ENCODE measurements around the gene CCDC198. TPM values are rescaled to one million over a fixed set of nuclear protein-coding genes. Genes with fewer than 3 reads are reported as not detected.

CCDC198 gene
- total and polyA plus RNA-seq, 2 donors (not counting 3 experiments of a cell fraction or from before 2014, with no cell fraction given), result not detected

DNA sequence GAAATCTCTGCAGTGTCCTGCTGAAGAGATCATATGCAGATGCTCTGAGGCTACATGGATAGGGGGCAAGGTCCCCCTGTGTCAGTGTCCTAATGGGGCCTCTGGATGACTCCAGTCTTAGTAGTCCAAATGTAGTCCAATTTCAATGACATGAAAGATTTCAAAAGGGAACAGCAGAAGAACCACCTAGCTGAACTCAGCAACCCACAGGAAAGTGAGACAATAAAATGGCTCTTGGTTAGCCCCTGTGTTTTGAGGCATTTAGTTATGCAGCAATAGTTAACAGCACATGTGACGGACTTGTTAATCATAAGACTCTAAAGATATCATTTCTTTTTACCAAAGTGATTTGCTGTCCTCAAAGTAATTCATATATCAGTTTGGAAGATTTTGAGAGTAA is 22.7 kb downstream of the CCDC198 start:
- intact Hi-C loops (cut with micrococcal nuclease) (no loop called here), dilution Hi-C loops (cut with MboI; ENCODE audit: extremely low pct_ligation_motif_present, low sequenced_read_pairs) (no loop called here)
- POLR2A ChIA-PET, result no interaction called here
- H3K4me1 ChIP-seq (ENCODE audit: control insufficient read depth, extremely low read depth, insufficient read depth, low read length), result no peaks in the 10 kb centered on the region
- FAIRE-seq, result no peak
- DNase-seq (ENCODE audit: low read depth, low spot score), result no peak
- no peaks in the 10 kb centered on the region for H3K36me3 ChIP-seq (ENCODE audit: control insufficient read depth in 2 of 2, extremely low read depth in 1 of 2, insufficient read depth in 2 of 2, low read length in 2 of 2)
- no peak overlapping the region for H3K9ac ChIP-seq (replicated peaks; ENCODE audit: extremely low read depth, insufficient read depth, low read length)
- H3K4me2 ChIP-seq (ENCODE audit: insufficient read depth, low read length), result no peak overlapping the region
- H3K9me3 ChIP-seq (replicated peaks; ENCODE audit: control insufficient read depth, insufficient read depth, low read length), result no peaks in the 10 kb centered on the region
- H3K9me1 ChIP-seq (replicated peaks; ENCODE audit: control insufficient read depth, extremely low read depth, insufficient read depth, low read length), result no peaks in the 10 kb centered on the region
- no peak for TF ChIP-seq POLR2A (IDR thresholded peaks at IDR 0.05; ENCODE audit: low read depth, low read length)
- TF ChIP-seq, protein P1, sequence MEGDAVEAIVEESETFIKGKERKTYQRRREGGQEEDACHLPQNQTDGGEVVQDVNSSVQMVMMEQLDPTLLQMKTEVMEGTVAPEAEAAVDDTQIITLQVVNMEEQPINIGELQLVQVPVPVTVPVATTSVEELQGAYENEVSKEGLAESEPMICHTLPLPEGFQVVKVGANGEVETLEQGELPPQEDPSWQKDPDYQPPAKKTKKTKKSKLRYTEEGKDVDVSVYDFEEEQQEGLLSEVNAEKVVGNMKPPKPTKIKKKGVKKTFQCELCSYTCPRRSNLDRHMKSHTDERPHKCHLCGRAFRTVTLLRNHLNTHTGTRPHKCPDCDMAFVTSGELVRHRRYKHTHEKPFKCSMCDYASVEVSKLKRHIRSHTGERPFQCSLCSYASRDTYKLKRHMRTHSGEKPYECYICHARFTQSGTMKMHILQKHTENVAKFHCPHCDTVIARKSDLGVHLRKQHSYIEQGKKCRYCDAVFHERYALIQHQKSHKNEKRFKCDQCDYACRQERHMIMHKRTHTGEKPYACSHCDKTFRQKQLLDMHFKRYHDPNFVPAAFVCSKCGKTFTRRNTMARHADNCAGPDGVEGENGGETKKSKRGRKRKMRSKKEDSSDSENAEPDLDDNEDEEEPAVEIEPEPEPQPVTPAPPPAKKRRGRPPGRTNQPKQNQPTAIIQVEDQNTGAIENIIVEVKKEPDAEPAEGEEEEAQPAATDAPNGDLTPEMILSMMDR (IDR thresholded peaks at IDR 0.05; ENCODE audit: extremely low read depth in 1 of 2, insufficient read depth in 1 of 2, low read depth in 1 of 2, low read length in 2 of 2), result no peak
- no peak for TF ChIP-seq FOS (IDR thresholded peaks at IDR 0.05; ENCODE audit: borderline replicate concordance, insufficient read depth, low read length)
- TF ChIP-seq GATA2 (IDR thresholded peaks at IDR 0.05; ENCODE audit: insufficient read depth, insufficient read length, low read depth, low read length), result no peak
- TF ChIP-seq, protein P2, sequence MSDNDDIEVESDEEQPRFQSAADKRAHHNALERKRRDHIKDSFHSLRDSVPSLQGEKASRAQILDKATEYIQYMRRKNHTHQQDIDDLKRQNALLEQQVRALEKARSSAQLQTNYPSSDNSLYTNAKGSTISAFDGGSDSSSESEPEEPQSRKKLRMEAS (IDR thresholded peaks at IDR 0.05; ENCODE audit: insufficient read depth, insufficient read length), result no peak
- no peak for TF ChIP-seq EZH2 (IDR thresholded peaks at IDR 0.05; ENCODE audit: borderline replicate concordance, low read depth, low read length, severe bottlenecking)
- TF ChIP-seq MYC (IDR thresholded peaks at IDR 0.05; ENCODE audit: low read depth, low read length), result no peak
- TF ChIP-seq JUN (IDR thresholded peaks at IDR 0.05; ENCODE audit: borderline replicate concordance, insufficient read depth, insufficient read length, low read depth), result no peak
- no peak for TF ChIP-seq POLR2AphosphoS5 (IDR thresholded peaks at IDR 0.05; ENCODE audit: insufficient read depth, low read depth, low read length)
- no peaks in the 10 kb centered on the region for H3K79me2 ChIP-seq (ENCODE audit: control insufficient read depth, insufficient read depth, low read length)
- H3K4me3 ChIP-seq (replicated peaks in 1 of 3; ENCODE audit: insufficient read depth in 1 of 3, low read depth in 1 of 3, low read length in 3 of 3), result no peak overlapping the region
- CTCF ChIA-PET, result interaction anchor here (1.2 kb wide), 1 partner anchor 15 kb away, joined by 3 read pairs; no protein-coding TSS in a partner anchor
- H3K27ac ChIP-seq (ENCODE audit: insufficient read depth, low read depth, low read length), result no peak overlapping the region
- H4K20me1 ChIP-seq (replicated peaks; ENCODE audit: control insufficient read depth, extremely low read depth, insufficient read depth, low read length), result no peaks in the 10 kb centered on the region
- BruUV-seq (replicated peaks), result no TSS peak
- no peaks in the 10 kb centered on the region for H3K27me3 ChIP-seq (ENCODE audit: control insufficient read depth in 2 of 2, insufficient read depth in 2 of 2, low read length in 2 of 2)
- H2AFZ ChIP-seq (ENCODE audit: low read depth, low read length), result no peak overlapping the region
